RPMI7951 (cell line): ENCODE results near the gene SUSD3. TPM values are rescaled to one million over a fixed set of nuclear protein-coding genes. Genes with fewer than 3 reads are reported as not detected.
"Not testable (repeated sequence)": the region's sequence is repeated elsewhere in the genome, so short reads cannot be mapped to it uniquely, and the experiment has no call there.

Experiments
- DNase-seq: peaks from one replicate; pipeline ENCODE4 v3.0.0-alpha.2; 2012; ENCODE audit warnings: low read depth
- total RNA-seq: library from RNA; depleted of rRNA; stranded (reverse); fragments of >200 nt; shearing (Covaris generic); gene quantifications from 2 replicates; pipeline ENCODE4 v1.2.3, GENCODE V29; 2014; rRNA removed

The SUSD3 gene
- 0.72 TPM in 1 of 2 replicates, not detected in the other for total RNA-seq

GRCh38 chr9:93058355-93059010 lies at the start of gene SUSD3:
Gene SUSD3, plus strand, starts transcription at chr9:93058701. Its CDS starts 42 bp downstream, at chr9:93058743.
- no peak for DNase-seq

GRCh38 chr9:93009337-93010015 lies 49.0 kb upstream of the SUSD3 start:
- no peak for DNase-seq

- no peak for DNase-seq
Measured at GRCh38 chr9:93010056-93010455, 48.4 kb upstream of the SUSD3 start.

- no peak for DNase-seq
Measured at GRCh38 chr9:93010704-93011103, 47.8 kb upstream of the SUSD3 start.

GRCh38 chr9:93011114-93011513 lies 47.4 kb upstream of the SUSD3 start:
- no peak for DNase-seq

GRCh38 chr9:93012963-93013855 lies 45.3 kb upstream of the SUSD3 start:
- no peak for DNase-seq

- DNase-seq = no peak
Measured at GRCh38 chr9:93013856-93014582, 44.5 kb upstream of the SUSD3 start.

GRCh38 chr9:93015190-93015589 lies 43.3 kb upstream of the SUSD3 start:
- DNase-seq = not testable (repeated sequence)

GRCh38 chr9:93017621-93018020 lies 40.9 kb upstream of the SUSD3 start:
- no peak for DNase-seq

- no peak for DNase-seq
Measured at GRCh38 chr9:93020151-93020550, 38.4 kb upstream of the SUSD3 start.

GRCh38 chr9:93020771-93021670 lies 37.5 kb upstream of the SUSD3 start:
- no peak for DNase-seq

- no peak for DNase-seq
Measured at GRCh38 chr9:93022066-93022465, 36.4 kb upstream of the SUSD3 start.

- no peak for DNase-seq
Measured at GRCh38 chr9:93022721-93023520, 35.6 kb upstream of the SUSD3 start.

- no peak for DNase-seq
Measured at GRCh38 chr9:93023521-93023815, 35.0 kb upstream of the SUSD3 start.

GRCh38 chr9:93024646-93024910 lies 33.9 kb upstream of the SUSD3 start:
- no peak for DNase-seq

- DNase-seq = no peak
Measured at GRCh38 chr9:93024986-93025630, 33.4 kb upstream of the SUSD3 start.

GRCh38 chr9:93025736-93026135 lies 32.8 kb upstream of the SUSD3 start:
- DNase-seq = no peak

GRCh38 chr9:93026640-93027039 lies 31.9 kb upstream of the SUSD3 start:
- DNase-seq = no peak

GRCh38 chr9:93027750-93028149 lies 30.8 kb upstream of the SUSD3 start:
- DNase-seq = no peak
